ENCODE results near the gene SELENOM.

DNA sequence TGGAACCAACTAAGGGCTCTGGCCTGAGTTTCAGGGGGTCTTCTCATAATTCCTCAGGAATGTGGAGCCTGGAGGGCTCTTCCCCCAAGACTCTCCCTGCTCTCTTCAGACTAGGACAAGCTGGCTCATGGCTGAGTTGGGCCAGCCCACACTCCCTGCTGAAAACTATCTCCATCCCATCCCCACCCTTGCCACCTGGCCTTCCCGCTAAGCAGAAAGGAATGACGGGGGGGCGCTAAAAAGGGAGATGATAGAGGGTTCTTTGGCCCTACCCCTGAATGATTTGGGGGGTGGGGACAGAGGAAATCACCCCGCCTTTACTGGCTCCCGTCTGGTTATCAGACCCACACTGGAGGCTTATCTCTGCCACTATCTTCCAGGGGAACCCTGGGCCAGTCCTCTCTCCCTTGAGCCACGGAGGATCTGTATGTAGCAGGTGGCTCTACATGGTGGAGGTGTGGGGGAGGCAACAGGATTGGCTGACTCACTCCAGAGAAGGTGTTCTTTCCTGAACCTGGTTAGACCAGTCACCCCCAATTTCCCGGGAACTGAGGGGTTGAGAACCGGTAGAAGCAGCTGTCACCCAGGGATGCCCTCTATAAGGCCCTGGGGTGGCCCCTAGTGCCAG is 20.6 kb downstream of the SELENOM start:
- TF ChIP-seq, protein P1, sequence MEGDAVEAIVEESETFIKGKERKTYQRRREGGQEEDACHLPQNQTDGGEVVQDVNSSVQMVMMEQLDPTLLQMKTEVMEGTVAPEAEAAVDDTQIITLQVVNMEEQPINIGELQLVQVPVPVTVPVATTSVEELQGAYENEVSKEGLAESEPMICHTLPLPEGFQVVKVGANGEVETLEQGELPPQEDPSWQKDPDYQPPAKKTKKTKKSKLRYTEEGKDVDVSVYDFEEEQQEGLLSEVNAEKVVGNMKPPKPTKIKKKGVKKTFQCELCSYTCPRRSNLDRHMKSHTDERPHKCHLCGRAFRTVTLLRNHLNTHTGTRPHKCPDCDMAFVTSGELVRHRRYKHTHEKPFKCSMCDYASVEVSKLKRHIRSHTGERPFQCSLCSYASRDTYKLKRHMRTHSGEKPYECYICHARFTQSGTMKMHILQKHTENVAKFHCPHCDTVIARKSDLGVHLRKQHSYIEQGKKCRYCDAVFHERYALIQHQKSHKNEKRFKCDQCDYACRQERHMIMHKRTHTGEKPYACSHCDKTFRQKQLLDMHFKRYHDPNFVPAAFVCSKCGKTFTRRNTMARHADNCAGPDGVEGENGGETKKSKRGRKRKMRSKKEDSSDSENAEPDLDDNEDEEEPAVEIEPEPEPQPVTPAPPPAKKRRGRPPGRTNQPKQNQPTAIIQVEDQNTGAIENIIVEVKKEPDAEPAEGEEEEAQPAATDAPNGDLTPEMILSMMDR (IDR thresholded peaks at IDR 0.05; ENCODE audit: insufficient read depth, low read length) = no peak
- TF ChIP-seq POLR2AphosphoS5 (IDR thresholded peaks at IDR 0.05; ENCODE audit: low read depth) (no peak), SPI1 (IDR thresholded peaks at IDR 0.05; ENCODE audit: borderline replicate concordance, low read depth) (no peak), GABPA (IDR thresholded peaks at IDR 0.05; ENCODE audit: low read depth) (no peak)
- TF ChIP-seq, protein P2, sequence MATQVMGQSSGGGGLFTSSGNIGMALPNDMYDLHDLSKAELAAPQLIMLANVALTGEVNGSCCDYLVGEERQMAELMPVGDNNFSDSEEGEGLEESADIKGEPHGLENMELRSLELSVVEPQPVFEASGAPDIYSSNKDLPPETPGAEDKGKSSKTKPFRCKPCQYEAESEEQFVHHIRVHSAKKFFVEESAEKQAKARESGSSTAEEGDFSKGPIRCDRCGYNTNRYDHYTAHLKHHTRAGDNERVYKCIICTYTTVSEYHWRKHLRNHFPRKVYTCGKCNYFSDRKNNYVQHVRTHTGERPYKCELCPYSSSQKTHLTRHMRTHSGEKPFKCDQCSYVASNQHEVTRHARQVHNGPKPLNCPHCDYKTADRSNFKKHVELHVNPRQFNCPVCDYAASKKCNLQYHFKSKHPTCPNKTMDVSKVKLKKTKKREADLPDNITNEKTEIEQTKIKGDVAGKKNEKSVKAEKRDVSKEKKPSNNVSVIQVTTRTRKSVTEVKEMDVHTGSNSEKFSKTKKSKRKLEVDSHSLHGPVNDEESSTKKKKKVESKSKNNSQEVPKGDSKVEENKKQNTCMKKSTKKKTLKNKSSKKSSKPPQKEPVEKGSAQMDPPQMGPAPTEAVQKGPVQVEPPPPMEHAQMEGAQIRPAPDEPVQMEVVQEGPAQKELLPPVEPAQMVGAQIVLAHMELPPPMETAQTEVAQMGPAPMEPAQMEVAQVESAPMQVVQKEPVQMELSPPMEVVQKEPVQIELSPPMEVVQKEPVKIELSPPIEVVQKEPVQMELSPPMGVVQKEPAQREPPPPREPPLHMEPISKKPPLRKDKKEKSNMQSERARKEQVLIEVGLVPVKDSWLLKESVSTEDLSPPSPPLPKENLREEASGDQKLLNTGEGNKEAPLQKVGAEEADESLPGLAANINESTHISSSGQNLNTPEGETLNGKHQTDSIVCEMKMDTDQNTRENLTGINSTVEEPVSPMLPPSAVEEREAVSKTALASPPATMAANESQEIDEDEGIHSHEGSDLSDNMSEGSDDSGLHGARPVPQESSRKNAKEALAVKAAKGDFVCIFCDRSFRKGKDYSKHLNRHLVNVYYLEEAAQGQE (IDR thresholded peaks at IDR 0.05; ENCODE audit: insufficient replicate concordance, low read depth) = no peak
